Esophagus muscularis mucosa (tissue), 3 donors: ENCODE measurements around the gene WIPF3.
A peak's percentile ranks its signal among the peaks of the same experiment; 100 is the strongest.

Experiments used
- POLR2AphosphoS5 ChIP-seq, 2 donors: sonication (generic); formaldehyde crosslinking; IDR thresholded peaks; one replicate each; pipeline ENCODE4 v1.6.1; 2017; ENCODE audit warnings: antibody characterized with exemption in 2 of 2
- TF ChIP-seq, protein P1 (sequence below), 3 experiments: fragments of 200-600 bp in 2 of 3; fragments of 450-650 bp in 1 of 3; sonication (generic) in 2 of 3; IDR thresholded peaks; one replicate each; pipeline ENCODE4 v1.5.1; 2017 to 2019; ENCODE audit warnings: antibody characterized with exemption in 3 of 3, mild to moderate bottlenecking in 2 of 3, moderate library complexity in 1 of 3

DNA sequence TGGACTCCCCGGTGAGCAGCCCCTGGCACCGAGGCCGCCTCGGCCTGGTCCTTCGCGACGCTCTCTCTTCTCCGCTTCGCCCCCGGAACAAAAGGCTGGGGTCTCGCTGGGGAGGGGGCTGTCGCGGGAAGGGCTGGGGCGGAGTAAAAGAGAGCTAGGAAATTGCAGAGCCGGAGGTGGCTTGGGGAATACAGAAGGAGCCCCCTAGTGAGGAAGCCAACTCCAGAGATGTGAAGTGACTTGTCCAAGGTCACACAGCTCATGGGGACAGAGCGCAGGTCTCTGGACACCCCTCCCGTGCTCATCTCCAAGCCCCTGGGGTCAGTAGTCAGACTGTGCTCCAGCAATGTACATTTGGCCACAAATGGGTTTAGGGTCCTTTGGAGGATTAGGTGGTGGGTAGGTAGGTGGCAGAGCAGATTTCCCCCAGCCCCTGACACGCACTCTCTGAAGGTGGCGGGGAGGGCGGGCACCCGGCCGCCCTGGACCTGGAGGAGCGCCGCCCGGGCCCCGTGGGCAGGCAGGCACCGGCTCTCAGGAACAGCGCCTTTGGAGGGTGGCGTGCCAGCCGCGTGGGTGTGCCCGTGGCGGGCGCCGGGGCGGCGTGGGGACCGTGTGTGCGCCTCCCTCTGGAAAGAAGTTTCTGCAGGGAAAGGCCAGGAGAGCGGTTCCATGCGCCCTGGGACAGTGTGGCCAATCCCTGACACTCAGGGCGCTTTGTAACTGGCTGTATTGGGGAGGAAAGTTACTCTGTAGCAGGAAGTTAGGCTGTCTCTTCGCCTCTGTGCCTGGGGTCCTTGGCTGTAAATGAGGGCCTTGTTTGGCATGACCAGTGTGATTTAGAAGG lies 910 bp downstream of the WIPF3 start:
- TF ChIP-seq, protein P1, sequence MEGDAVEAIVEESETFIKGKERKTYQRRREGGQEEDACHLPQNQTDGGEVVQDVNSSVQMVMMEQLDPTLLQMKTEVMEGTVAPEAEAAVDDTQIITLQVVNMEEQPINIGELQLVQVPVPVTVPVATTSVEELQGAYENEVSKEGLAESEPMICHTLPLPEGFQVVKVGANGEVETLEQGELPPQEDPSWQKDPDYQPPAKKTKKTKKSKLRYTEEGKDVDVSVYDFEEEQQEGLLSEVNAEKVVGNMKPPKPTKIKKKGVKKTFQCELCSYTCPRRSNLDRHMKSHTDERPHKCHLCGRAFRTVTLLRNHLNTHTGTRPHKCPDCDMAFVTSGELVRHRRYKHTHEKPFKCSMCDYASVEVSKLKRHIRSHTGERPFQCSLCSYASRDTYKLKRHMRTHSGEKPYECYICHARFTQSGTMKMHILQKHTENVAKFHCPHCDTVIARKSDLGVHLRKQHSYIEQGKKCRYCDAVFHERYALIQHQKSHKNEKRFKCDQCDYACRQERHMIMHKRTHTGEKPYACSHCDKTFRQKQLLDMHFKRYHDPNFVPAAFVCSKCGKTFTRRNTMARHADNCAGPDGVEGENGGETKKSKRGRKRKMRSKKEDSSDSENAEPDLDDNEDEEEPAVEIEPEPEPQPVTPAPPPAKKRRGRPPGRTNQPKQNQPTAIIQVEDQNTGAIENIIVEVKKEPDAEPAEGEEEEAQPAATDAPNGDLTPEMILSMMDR (IDR thresholded peaks at IDR 0.05): peak in 1 of 3 experiments; percentile 22
- TF ChIP-seq POLR2AphosphoS5 (IDR thresholded peaks at IDR 0.05): no peak
